Stimulated activated CD8-positive, alpha-beta memory T cell treated with anti-CD3 and anti-CD28 coated beads, Interleukin-4, amount 100 ng/mL, for 24 hours (primary cell): Measurements from ENCODE around the gene TNS4.

ENCODE experiments used
- DNase-seq: peaks from one replicate; pipeline ENCODE4 v3.0.0-alpha.2; 2020; ENCODE audit warnings: low read depth

The TNS4 gene

GRCh38 chr17:40433551-40434415, 67.6 kb downstream of the TNS4 start:
- DNase-seq: no peak

- no peak for DNase-seq
Observed at GRCh38 chr17:40432864-40433528, 68.4 kb downstream of the TNS4 start.

GRCh38 chr17:40431231-40431602, 70.2 kb downstream of the TNS4 start:
- DNase-seq: no peak

GRCh38 chr17:40430272-40431230, 70.9 kb downstream of the TNS4 start:
- no peak for DNase-seq

GRCh38 chr17:40427002-40427491, 74.4 kb downstream of the TNS4 start:
- no peak for DNase-seq
